Urinary bladder (tissue), 4 donors: Measurements from ENCODE around the gene HHATL. TPM values are rescaled to one million over a fixed set of nuclear protein-coding genes. Genes with fewer than 3 reads are reported as not detected.

Source experiments
- DNase-seq: peaks from one replicate; pipeline ENCODE4 v3.0.0-alpha.2; 2015; ENCODE audit errors: extremely low spot score
- H3K27ac ChIP-seq: one replicate; pipeline ENCODE4 v1.5.1; 2013; ENCODE audit warnings: low read depth, mild to moderate bottlenecking, moderate library complexity
- H3K36me3 ChIP-seq: one replicate; pipeline ENCODE4 v1.6.1; 2013; ENCODE audit warnings: mild to moderate bottlenecking, moderate library complexity; ENCODE audit not compliant: insufficient read depth
- H3K4me1 ChIP-seq: one replicate; pipeline ENCODE4 v1.6.1; 2013; ENCODE audit warnings: mild to moderate bottlenecking, moderate library complexity; ENCODE audit not compliant: insufficient read depth
- H3K4me3 ChIP-seq: one replicate; pipeline ENCODE4 v1.5.1; 2013; ENCODE audit warnings: low read depth, low read length
- WGBS: extraction: QIAGEN DNeasy Blood & Tissue Kit; methylation state at CpG from one replicate; pipeline ENCODE4 v1.1.7; 2013; 5-methylcytosine and 5-hydroxymethylcytosine counted together
- polyA plus RNA-seq: library from polyadenylated mRNA; stranded (reverse); fragments of 200-250 nt; gene quantifications from one replicate; pipeline ENCODE4 v1.2.3, GENCODE V29; 2013
- total RNA-seq: library from RNA; depleted of rRNA; stranded (reverse); fragments of >200 nt; gene quantifications from one replicate; pipeline ENCODE4 v1.2.3, GENCODE V29; 2014
- donor health status: healthy with polysubstance abuse.
- donor health status: healthy.

Gene HHATL
- total and polyA plus RNA-seq, 2 donors: 0.08 to 0.69 TPM

- WGBS: 83% methylated on average over 5 of the region's 5 CpGs
- no peak for DNase-seq
- no peak overlapping the region for H3K4me3 ChIP-seq
- H3K27ac ChIP-seq: no peak overlapping the region
- H3K4me1 ChIP-seq: no peaks in the 10 kb centered on the region
- H3K36me3 ChIP-seq: no peaks in the 10 kb centered on the region
These were observed 1.1 kb upstream of the HHATL start for GRCh38 chr3:42703695-42704025.

- 89% methylated on average over 6 of the region's 6 CpGs for WGBS
- Histone ChIP-seq H3K4me1 (no peaks in the 10 kb centered on the region), H3K27ac (no peak overlapping the region), H3K4me3 (no peak overlapping the region), H3K36me3 (no peaks in the 10 kb centered on the region)
- no peak for DNase-seq
These were observed 540 bp upstream of the HHATL start for GRCh38 chr3:42702982-42703694.

GRCh38 chr3:42701371-42702065 is 1.1 kb downstream of the HHATL start:
- no peak for DNase-seq
- Histone ChIP-seq H3K4me1 (no peaks in the 10 kb centered on the region), H3K27ac (no peak overlapping the region), H3K4me3 (no peak overlapping the region), H3K36me3 (no peaks in the 10 kb centered on the region)
- WGBS: 50% methylated on average over 15 of the region's 15 CpGs

GRCh38 chr3:42700366-42701288 is 2.0 kb downstream of the HHATL start:
- Histone ChIP-seq H3K4me1 (no peaks in the 10 kb centered on the region), H3K4me3 (no peak overlapping the region), H3K36me3 (no peaks in the 10 kb centered on the region), H3K27ac (no peak overlapping the region)
- DNase-seq: no peak
- 75% methylated on average over 15 of the region's 15 CpGs for WGBS

GRCh38 chr3:42699511-42699971 is 3.1 kb downstream of the HHATL start:
- Histone ChIP-seq H3K36me3 (no peaks in the 10 kb centered on the region), H3K4me1 (no peaks in the 10 kb centered on the region), H3K4me3 (no peak overlapping the region), H3K27ac (no peak overlapping the region)
- WGBS: 71% methylated on average over 10 of the region's 10 CpGs
- no peak for DNase-seq

GRCh38 chr3:42698911-42699230 is 3.7 kb downstream of the HHATL start:
- no peaks in the 10 kb centered on the region for H3K36me3 ChIP-seq
- no peak overlapping the region for H3K4me3 ChIP-seq
- no peak for DNase-seq
- 74% methylated on average over 9 of the region's 9 CpGs for WGBS
- no peaks in the 10 kb centered on the region for H3K4me1 ChIP-seq
- no peak overlapping the region for H3K27ac ChIP-seq

- no peaks in the 10 kb centered on the region for H3K4me1 ChIP-seq
- no peak overlapping the region for H3K4me3 ChIP-seq
- no peaks in the 10 kb centered on the region for H3K36me3 ChIP-seq
- 89% methylated on average over 7 of the region's 7 CpGs for WGBS
- DNase-seq: no peak
- H3K27ac ChIP-seq: no peak overlapping the region
These were observed 4.2 kb downstream of the HHATL start for GRCh38 chr3:42698216-42698910.

- Histone ChIP-seq H3K36me3 (no peaks in the 10 kb centered on the region), H3K4me1 (no peaks in the 10 kb centered on the region), H3K4me3 (no peak overlapping the region), H3K27ac (no peak overlapping the region)
- no peak for DNase-seq
- 84% methylated on average over 18 of the region's 18 CpGs for WGBS
These were observed 5.1 kb downstream of the HHATL start for GRCh38 chr3:42697289-42698051.

GRCh38 chr3:42696356-42697288 is 6.0 kb downstream of the HHATL start:
- WGBS: 75% methylated on average over 19 of the region's 19 CpGs
- H3K36me3 ChIP-seq: no peaks in the 10 kb centered on the region
- H3K4me1 ChIP-seq: no peaks in the 10 kb centered on the region
- H3K4me3 ChIP-seq: no peak overlapping the region
- DNase-seq: no peak
- no peak overlapping the region for H3K27ac ChIP-seq

- Histone ChIP-seq H3K36me3 (no peaks in the 10 kb centered on the region), H3K4me3 (no peak overlapping the region), H3K27ac (no peak overlapping the region), H3K4me1 (no peaks in the 10 kb centered on the region)
- no peak for DNase-seq
These were observed 8.2 kb downstream of the HHATL start for GRCh38 chr3:42694366-42694765.

GRCh38 chr3:42693530-42693930 is 9.1 kb downstream of the HHATL start:
- H3K36me3 ChIP-seq: no peaks in the 10 kb centered on the region
- no peak for DNase-seq
- H3K27ac ChIP-seq: no peak overlapping the region
- H3K4me3 ChIP-seq: no peak overlapping the region
- H3K4me1 ChIP-seq: no peaks in the 10 kb centered on the region
- 81% methylated on average over 4 of the region's 4 CpGs for WGBS
